Stimulated activated naive CD4-positive, alpha-beta T cell treated with Interleukin-2 at 50 U/mL for 16 hours (primary cell): ENCODE results near the gene P2RX2.

ENCODE experiments used
- DNase-seq: peaks from one replicate; lab custom pipeline; 2025; lab: John Stamatoyannopoulos, UW

P2RX2 gene

GRCh38 chr12:132638541-132639408, 20.2 kb downstream of the P2RX2 start:
- DNase-seq, result no peak

- no peak for DNase-seq
Observed at GRCh38 chr12:132639956-132640520, 21.5 kb downstream of the P2RX2 start.

- no peak for DNase-seq
Observed at GRCh38 chr12:132640936-132641335, 22.4 kb downstream of the P2RX2 start.

GRCh38 chr12:132641811-132642650, 23.5 kb downstream of the P2RX2 start:
- no peak for DNase-seq

- no peak for DNase-seq
Observed at GRCh38 chr12:132642846-132643835, 24.6 kb downstream of the P2RX2 start.

- no peak for DNase-seq
Observed at GRCh38 chr12:132646850-132647249, 28.3 kb downstream of the P2RX2 start.

- no peak for DNase-seq
Observed at GRCh38 chr12:132647858-132648257, 29.3 kb downstream of the P2RX2 start.

- DNase-seq, result no peak
Observed at GRCh38 chr12:132648616-132649225, 30.1 kb downstream of the P2RX2 start.

GRCh38 chr12:132649226-132649945, 30.8 kb downstream of the P2RX2 start:
- DNase-seq, result no peak

GRCh38 chr12:132651444-132652100, 33.0 kb downstream of the P2RX2 start:
- DNase-seq, result no peak

- no peak for DNase-seq
Observed at GRCh38 chr12:132653567-132654290, 35.2 kb downstream of the P2RX2 start.

GRCh38 chr12:132657004-132657727, 38.6 kb downstream of the P2RX2 start:
- DNase-seq, result no peak

GRCh38 chr12:132658149-132658894, 39.7 kb downstream of the P2RX2 start:
- DNase-seq, result no peak

GRCh38 chr12:132659146-132659545, 40.6 kb downstream of the P2RX2 start:
- no peak for DNase-seq

- no peak for DNase-seq
Observed at GRCh38 chr12:132660052-132660451, 41.5 kb downstream of the P2RX2 start.

GRCh38 chr12:132660996-132661395, 42.4 kb downstream of the P2RX2 start:
- no peak for DNase-seq

- no peak for DNase-seq
Observed at GRCh38 chr12:132661972-132662371, 43.4 kb downstream of the P2RX2 start.
